Measurements from ENCODE around the gene SNAPC2. TPM values are rescaled to one million over a fixed set of nuclear protein-coding genes. Genes with fewer than 3 reads are reported as not detected.

SNAPC2 gene
- total and polyA plus RNA-seq, 2 of the 13 experiments (the other 11 are each of a cell fraction or from before 2014, with no cell fraction given) = 10.2 to 12.7 TPM

GRCh38 chr19:7888145-7888825 is 31.9 kb upstream of the SNAPC2 start, which contains the start of gene LRRC8E (continued):
- TF ChIP-seq ZNF776 (CRISPR knock-in tag; IDR thresholded peaks at IDR 0.05) (0 out of 2 replicates have a peak, but pooled peaks have one; percentile 43), ZBTB7B (CRISPR knock-in tag; IDR thresholded peaks at IDR 0.05) (peak; percentile 79), TSC22D2 (CRISPR knock-in tag; IDR thresholded peaks at IDR 0.05; ENCODE audit: borderline replicate concordance) (no peak), ZNF75D (CRISPR knock-in tag; IDR thresholded peaks at IDR 0.05; ENCODE audit: borderline replicate concordance) (no peak), KLF16 (CRISPR knock-in tag; IDR thresholded peaks at IDR 0.05) (no peak), TOE1 (CRISPR knock-in tag; IDR thresholded peaks at IDR 0.05) (no peak), ZBTB26 (CRISPR knock-in tag; IDR thresholded peaks at IDR 0.05; ENCODE audit: borderline replicate concordance) (no peak), SMARCC2 (IDR thresholded peaks at IDR 0.05) (no peak), FOXK2 (IDR thresholded peaks at IDR 0.05) (no peak), PHF21A (CRISPR knock-in tag; IDR thresholded peaks at IDR 0.05) (peak; percentile 60), ZNF891 (CRISPR knock-in tag; IDR thresholded peaks at IDR 0.05) (no peak), SRY (CRISPR knock-in tag; IDR thresholded peaks at IDR 0.05) (peak; percentile 66; the same call in 1 of the 2 replicates), FOSL1 (CRISPR knock-in tag; IDR thresholded peaks at IDR 0.05; ENCODE audit: borderline replicate concordance) (peak; percentile 11; the same call in 1 of the 2 replicates), CENPX (CRISPR knock-in tag; IDR thresholded peaks at IDR 0.05) (0 out of 2 replicates have a peak, but pooled peaks have one; percentile 66), ZNF431 (CRISPR knock-in tag; IDR thresholded peaks at IDR 0.05; ENCODE audit: borderline replicate concordance, low read depth) (peak; percentile 21; the same call in 1 of the 2 replicates), SALL1 (CRISPR knock-in tag; IDR thresholded peaks at IDR 0.05) (peak; percentile 49; the same call in 1 of the 2 replicates), ASH2L (IDR thresholded peaks at IDR 0.05; ENCODE audit: insufficient read length, low read depth, low read length) (peak; percentile 48), TMF1 (CRISPR knock-in tag; IDR thresholded peaks at IDR 0.05; ENCODE audit: low read depth) (no peak), BCL3 (CRISPR knock-in tag; IDR thresholded peaks at IDR 0.05) (no peak), NBN (conservative IDR thresholded peaks at IDR 0.05) (no peak), ZNF605 (CRISPR knock-in tag; IDR thresholded peaks at IDR 0.05) (0 out of 2 replicates have a peak, but pooled peaks have one; percentile 21)
- TF ChIP-seq, protein P1, sequence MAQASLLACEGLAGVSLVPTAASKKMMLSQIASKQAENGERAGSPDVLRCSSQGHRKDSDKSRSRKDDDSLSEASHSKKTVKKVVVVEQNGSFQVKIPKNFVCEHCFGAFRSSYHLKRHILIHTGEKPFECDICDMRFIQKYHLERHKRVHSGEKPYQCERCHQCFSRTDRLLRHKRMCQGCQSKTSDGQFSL (CRISPR knock-in tag; IDR thresholded peaks at IDR 0.05) = peak; percentile 71; the same call in 1 of the 2 replicates
- TF ChIP-seq, protein P2, sequence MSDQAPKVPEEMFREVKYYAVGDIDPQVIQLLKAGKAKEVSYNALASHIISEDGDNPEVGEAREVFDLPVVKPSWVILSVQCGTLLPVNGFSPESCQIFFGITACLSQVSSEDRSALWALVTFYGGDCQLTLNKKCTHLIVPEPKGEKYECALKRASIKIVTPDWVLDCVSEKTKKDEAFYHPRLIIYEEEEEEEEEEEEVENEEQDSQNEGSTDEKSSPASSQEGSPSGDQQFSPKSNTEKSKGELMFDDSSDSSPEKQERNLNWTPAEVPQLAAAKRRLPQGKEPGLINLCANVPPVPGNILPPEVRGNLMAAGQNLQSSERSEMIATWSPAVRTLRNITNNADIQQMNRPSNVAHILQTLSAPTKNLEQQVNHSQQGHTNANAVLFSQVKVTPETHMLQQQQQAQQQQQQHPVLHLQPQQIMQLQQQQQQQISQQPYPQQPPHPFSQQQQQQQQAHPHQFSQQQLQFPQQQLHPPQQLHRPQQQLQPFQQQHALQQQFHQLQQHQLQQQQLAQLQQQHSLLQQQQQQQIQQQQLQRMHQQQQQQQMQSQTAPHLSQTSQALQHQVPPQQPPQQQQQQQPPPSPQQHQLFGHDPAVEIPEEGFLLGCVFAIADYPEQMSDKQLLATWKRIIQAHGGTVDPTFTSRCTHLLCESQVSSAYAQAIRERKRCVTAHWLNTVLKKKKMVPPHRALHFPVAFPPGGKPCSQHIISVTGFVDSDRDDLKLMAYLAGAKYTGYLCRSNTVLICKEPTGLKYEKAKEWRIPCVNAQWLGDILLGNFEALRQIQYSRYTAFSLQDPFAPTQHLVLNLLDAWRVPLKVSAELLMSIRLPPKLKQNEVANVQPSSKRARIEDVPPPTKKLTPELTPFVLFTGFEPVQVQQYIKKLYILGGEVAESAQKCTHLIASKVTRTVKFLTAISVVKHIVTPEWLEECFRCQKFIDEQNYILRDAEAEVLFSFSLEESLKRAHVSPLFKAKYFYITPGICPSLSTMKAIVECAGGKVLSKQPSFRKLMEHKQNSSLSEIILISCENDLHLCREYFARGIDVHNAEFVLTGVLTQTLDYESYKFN (CRISPR knock-in tag; conservative IDR thresholded peaks at IDR 0.05) = no peak
